A549 (cell line): ENCODE data around the gene NFYC.

ENCODE experiments used
- BHLHE40 ChIP-seq: IDR thresholded peaks from 2 replicates; pipeline ENCODE4 v1.6.1; 2012; ENCODE audit warnings: low read depth, low read length, inconsistent platforms
- CHD2 ChIP-seq: fragments of 150-350 bp; IDR thresholded peaks from 2 replicates; pipeline ENCODE4 v1.6.1; 2014; ENCODE audit warnings: low read length; ENCODE audit not compliant: partially characterized antibody
- EP300 ChIP-seq, 2 experiments: fragments of >200 bp; sonication (Bioruptor Twin); formaldehyde crosslinking; IDR thresholded peaks; 2 replicates in 1 of 2; 3 replicates in 1 of 2; pipeline ENCODE4 v1.6.1; 2016 to 2017
- JUN ChIP-seq, 2 experiments: fragments of >200 bp; sonication (Bioruptor Twin); formaldehyde crosslinking; IDR thresholded peaks; 2 replicates in 1 of 2; 3 replicates in 1 of 2; pipeline ENCODE4 v1.6.1; 2016 to 2017
- JUNB ChIP-seq: fragments of >200 bp; sonication (Bioruptor Twin); formaldehyde crosslinking; IDR thresholded peaks from 2 replicates; pipeline ENCODE4 v1.6.1; 2016
- NR3C1 ChIP-seq: fragments of >200 bp; sonication (Bioruptor Twin); formaldehyde crosslinking; IDR thresholded peaks from 3 replicates; pipeline ENCODE4 v1.6.1; 2017
- POLR2A ChIP-seq: IDR thresholded peaks from 2 replicates; pipeline ENCODE4 v1.6.1; 2012; ENCODE audit warnings: mild to moderate bottlenecking, low read length
- RFX5 ChIP-seq: fragments of 450-650 bp; IDR thresholded peaks from 2 replicates; pipeline ENCODE4 v1.7.1; 2014; ENCODE audit warnings: antibody characterized with exemption, mild to moderate bottlenecking, moderate library complexity
- TF ChIP-seq, protein P1 (sequence below): fragments of >200 bp; sonication (Bioruptor Twin); formaldehyde crosslinking; IDR thresholded peaks from 3 replicates; pipeline ENCODE4 v1.5.1; 2016
- TF ChIP-seq, protein P2 (sequence below): IDR thresholded peaks from 2 replicates; pipeline ENCODE4 v1.6.1; 2012
- TF ChIP-seq, protein P3 (sequence below): fragments of 450-650 bp; IDR thresholded peaks from 2 replicates; pipeline ENCODE4 v1.6.1; 2014; ENCODE audit warnings: antibody characterized with exemption
- TF ChIP-seq, protein P4 (sequence below): fragments of 200-600 bp; sonication (generic); IDR thresholded peaks from 2 replicates; pipeline ENCODE4 v1.6.1; 2016; ENCODE audit warnings: antibody characterized with exemption, mild to moderate bottlenecking, moderate library complexity

DNA sequence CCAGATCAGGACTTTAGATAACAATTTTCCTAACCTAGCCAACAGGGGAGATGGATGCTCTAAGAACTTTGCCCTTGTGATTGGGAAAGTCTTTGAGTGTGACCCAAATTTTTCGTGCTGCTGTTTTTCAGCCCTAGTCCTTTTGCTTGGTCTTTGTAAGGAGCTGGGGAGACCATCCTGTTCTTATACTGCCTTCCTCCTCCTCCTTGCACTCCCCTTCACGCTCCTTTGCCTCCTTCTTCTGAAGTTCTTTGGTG is 97.8 kb downstream of the NFYC start:
- TF ChIP-seq, protein P1, sequence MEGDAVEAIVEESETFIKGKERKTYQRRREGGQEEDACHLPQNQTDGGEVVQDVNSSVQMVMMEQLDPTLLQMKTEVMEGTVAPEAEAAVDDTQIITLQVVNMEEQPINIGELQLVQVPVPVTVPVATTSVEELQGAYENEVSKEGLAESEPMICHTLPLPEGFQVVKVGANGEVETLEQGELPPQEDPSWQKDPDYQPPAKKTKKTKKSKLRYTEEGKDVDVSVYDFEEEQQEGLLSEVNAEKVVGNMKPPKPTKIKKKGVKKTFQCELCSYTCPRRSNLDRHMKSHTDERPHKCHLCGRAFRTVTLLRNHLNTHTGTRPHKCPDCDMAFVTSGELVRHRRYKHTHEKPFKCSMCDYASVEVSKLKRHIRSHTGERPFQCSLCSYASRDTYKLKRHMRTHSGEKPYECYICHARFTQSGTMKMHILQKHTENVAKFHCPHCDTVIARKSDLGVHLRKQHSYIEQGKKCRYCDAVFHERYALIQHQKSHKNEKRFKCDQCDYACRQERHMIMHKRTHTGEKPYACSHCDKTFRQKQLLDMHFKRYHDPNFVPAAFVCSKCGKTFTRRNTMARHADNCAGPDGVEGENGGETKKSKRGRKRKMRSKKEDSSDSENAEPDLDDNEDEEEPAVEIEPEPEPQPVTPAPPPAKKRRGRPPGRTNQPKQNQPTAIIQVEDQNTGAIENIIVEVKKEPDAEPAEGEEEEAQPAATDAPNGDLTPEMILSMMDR = no peak
- no peak for TF ChIP-seq EP300 (IDR thresholded peaks at IDR 0.05)
- TF ChIP-seq, protein P2, sequence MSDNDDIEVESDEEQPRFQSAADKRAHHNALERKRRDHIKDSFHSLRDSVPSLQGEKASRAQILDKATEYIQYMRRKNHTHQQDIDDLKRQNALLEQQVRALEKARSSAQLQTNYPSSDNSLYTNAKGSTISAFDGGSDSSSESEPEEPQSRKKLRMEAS = no peak
- no peak for TF ChIP-seq JUNB
- no peak for TF ChIP-seq JUN (IDR thresholded peaks at IDR 0.05)
- TF ChIP-seq NR3C1 = no peak
- TF ChIP-seq, protein P3, sequence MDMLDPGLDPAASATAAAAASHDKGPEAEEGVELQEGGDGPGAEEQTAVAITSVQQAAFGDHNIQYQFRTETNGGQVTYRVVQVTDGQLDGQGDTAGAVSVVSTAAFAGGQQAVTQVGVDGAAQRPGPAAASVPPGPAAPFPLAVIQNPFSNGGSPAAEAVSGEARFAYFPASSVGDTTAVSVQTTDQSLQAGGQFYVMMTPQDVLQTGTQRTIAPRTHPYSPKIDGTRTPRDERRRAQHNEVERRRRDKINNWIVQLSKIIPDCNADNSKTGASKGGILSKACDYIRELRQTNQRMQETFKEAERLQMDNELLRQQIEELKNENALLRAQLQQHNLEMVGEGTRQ = no peak
- no peak for TF ChIP-seq RFX5
- TF ChIP-seq BHLHE40 = no peak
- TF ChIP-seq CHD2 = no peak
- no peak for TF ChIP-seq POLR2A
- TF ChIP-seq, protein P4, sequence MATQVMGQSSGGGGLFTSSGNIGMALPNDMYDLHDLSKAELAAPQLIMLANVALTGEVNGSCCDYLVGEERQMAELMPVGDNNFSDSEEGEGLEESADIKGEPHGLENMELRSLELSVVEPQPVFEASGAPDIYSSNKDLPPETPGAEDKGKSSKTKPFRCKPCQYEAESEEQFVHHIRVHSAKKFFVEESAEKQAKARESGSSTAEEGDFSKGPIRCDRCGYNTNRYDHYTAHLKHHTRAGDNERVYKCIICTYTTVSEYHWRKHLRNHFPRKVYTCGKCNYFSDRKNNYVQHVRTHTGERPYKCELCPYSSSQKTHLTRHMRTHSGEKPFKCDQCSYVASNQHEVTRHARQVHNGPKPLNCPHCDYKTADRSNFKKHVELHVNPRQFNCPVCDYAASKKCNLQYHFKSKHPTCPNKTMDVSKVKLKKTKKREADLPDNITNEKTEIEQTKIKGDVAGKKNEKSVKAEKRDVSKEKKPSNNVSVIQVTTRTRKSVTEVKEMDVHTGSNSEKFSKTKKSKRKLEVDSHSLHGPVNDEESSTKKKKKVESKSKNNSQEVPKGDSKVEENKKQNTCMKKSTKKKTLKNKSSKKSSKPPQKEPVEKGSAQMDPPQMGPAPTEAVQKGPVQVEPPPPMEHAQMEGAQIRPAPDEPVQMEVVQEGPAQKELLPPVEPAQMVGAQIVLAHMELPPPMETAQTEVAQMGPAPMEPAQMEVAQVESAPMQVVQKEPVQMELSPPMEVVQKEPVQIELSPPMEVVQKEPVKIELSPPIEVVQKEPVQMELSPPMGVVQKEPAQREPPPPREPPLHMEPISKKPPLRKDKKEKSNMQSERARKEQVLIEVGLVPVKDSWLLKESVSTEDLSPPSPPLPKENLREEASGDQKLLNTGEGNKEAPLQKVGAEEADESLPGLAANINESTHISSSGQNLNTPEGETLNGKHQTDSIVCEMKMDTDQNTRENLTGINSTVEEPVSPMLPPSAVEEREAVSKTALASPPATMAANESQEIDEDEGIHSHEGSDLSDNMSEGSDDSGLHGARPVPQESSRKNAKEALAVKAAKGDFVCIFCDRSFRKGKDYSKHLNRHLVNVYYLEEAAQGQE = no peak
